Astrocyte (in vitro differentiated cells and primary cell): Measurements from ENCODE around the gene NCF4.

Experiments used
- EZH2 ChIP-seq: IDR thresholded peaks from 2 replicates; pipeline ENCODE4 v1.6.1; 2012; ENCODE audit warnings: mild to moderate bottlenecking, low read length, inconsistent platforms; ENCODE audit not compliant: insufficient read depth
- TF ChIP-seq, protein P1 (sequence below): IDR thresholded peaks from 2 replicates; pipeline ENCODE4 v1.5.1; 2011; ENCODE audit warnings: low read depth, mild to moderate bottlenecking, inconsistent platforms, low read length, moderate library complexity; ENCODE audit not compliant: insufficient read depth

DNA sequence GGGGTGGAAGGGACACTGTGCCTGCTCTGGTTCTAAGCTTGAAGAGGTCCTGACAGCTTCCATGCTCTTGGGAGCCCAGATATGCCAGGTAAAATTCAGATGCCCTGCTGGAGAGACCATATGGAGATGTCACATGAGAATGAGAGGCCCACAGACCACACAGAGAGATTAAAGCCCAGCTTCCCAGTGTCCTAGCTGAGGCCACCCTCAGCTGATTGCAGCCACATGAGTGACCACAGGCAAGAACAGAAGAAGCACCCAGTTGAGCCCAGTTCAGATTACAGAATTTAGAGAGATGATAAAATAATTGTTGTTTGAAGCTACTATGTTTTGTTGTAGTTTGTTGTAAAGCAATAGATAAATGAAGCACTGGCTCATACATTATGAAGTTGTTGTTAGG is 29.6 kb upstream of the NCF4 start:
- no peak for TF ChIP-seq EZH2
- TF ChIP-seq, protein P1, sequence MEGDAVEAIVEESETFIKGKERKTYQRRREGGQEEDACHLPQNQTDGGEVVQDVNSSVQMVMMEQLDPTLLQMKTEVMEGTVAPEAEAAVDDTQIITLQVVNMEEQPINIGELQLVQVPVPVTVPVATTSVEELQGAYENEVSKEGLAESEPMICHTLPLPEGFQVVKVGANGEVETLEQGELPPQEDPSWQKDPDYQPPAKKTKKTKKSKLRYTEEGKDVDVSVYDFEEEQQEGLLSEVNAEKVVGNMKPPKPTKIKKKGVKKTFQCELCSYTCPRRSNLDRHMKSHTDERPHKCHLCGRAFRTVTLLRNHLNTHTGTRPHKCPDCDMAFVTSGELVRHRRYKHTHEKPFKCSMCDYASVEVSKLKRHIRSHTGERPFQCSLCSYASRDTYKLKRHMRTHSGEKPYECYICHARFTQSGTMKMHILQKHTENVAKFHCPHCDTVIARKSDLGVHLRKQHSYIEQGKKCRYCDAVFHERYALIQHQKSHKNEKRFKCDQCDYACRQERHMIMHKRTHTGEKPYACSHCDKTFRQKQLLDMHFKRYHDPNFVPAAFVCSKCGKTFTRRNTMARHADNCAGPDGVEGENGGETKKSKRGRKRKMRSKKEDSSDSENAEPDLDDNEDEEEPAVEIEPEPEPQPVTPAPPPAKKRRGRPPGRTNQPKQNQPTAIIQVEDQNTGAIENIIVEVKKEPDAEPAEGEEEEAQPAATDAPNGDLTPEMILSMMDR, result no peak
